Fibroblast of lung (primary cell): Measurements from ENCODE around the gene COMTD1.

Experiments used
- EZH2 ChIP-seq: IDR thresholded peaks from 2 replicates; pipeline ENCODE4 v1.5.1; 2012; ENCODE audit warnings: low read length, control low read depth, mild to moderate bottlenecking; ENCODE audit errors: missing control alignments
- TF ChIP-seq, protein P1 (sequence below), 2 donors: IDR thresholded peaks in 1 of 2; conservative IDR thresholded peaks in 1 of 2; 1 replicate in 1 of 2; 2 replicates in 1 of 2; pipeline ENCODE4 v1.5.1; 2011 to 2012; ENCODE audit warnings: low read length in 2 of 2, control low read depth in 1 of 2, inconsistent platforms in 1 of 2, low read depth in 1 of 2, mild to moderate bottlenecking in 1 of 2

DNA sequence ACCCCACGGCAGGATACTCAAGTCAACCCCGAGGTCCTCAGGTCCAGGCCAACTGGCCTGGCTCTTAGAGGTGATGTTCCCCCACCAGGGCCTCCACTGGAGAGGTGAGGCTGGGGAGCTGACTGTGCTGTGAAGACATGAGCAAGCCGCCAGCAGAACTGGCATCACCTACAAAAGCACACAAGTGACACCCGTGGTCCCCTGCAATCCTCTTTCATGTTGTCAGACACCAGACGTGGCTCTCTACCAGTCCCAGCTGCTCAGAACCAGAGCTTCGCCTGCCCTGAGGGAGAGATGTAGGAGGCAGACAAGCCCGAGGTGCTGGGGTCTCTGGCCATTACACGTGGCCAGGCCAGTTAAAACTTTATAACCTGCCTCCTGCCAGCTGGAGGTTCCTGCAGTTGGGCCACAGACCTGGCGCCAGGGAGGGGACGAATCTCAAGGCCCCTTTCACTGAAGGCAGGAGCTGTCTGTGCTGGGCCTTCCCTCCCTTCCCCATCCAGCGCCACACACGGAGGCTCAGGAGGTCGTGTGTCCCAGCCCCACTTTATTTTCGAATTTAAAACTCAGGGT lies 2.2 kb downstream of the COMTD1 start:
- TF ChIP-seq, protein P1, sequence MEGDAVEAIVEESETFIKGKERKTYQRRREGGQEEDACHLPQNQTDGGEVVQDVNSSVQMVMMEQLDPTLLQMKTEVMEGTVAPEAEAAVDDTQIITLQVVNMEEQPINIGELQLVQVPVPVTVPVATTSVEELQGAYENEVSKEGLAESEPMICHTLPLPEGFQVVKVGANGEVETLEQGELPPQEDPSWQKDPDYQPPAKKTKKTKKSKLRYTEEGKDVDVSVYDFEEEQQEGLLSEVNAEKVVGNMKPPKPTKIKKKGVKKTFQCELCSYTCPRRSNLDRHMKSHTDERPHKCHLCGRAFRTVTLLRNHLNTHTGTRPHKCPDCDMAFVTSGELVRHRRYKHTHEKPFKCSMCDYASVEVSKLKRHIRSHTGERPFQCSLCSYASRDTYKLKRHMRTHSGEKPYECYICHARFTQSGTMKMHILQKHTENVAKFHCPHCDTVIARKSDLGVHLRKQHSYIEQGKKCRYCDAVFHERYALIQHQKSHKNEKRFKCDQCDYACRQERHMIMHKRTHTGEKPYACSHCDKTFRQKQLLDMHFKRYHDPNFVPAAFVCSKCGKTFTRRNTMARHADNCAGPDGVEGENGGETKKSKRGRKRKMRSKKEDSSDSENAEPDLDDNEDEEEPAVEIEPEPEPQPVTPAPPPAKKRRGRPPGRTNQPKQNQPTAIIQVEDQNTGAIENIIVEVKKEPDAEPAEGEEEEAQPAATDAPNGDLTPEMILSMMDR (conservative IDR thresholded peaks at IDR 0.05 in 1 of 2, IDR thresholded peaks at IDR 0.05 in 1 of 2; ENCODE audit: low read depth in 1 of 2, low read length in 2 of 2) = no peak
- TF ChIP-seq EZH2 = no peak
